Limb (tissue), 2 donors: Measurements from ENCODE around the gene BSG.
A peak's percentile ranks its signal among the peaks of the same experiment; 100 is the strongest.
"Not testable (repeated sequence)": the region's sequence is repeated elsewhere in the genome, so short reads cannot be mapped to it uniquely, and the experiment has no call there.

Experiments used
- DNase-seq, 2 donors: peaks; one replicate each; pipeline ENCODE4 v3.0.0-alpha.2; 2016; ENCODE audit errors: extremely low spot score in 2 of 2

Gene BSG

DNA sequence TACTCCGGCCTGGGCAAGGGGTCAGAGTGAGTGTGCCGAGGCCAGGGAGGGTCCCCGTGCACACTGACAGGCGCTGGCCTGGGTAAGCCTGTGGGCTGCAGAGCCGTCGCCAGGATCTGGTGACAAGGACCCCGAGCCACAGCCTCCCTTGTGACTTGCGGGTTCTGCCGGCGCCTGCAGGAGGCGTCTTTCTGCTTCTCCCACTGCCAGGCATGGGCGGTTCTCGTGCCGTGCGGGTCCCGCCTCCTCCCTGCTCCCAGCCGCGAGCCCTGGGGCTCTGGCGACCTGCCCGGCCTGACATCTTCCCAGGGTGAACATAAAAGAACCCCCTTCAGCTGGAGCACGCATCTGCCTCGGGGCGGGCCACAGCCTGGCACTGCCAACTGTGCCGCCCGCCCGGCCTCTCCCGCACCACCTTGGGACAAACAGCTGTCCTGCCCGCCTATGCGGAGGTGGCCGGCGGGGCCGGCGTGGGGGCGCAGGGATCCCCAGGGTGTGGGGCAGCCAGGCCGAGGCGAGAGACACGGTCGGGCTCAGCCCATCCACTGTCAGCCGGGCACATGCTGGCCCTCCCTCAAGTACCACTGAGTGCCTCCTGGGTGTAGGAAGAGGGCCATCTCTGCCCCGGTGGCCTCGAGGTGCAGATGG is 15.8 kb downstream of the BSG start:
- peak in 1 of 2 donors; percentile 78 for DNase-seq

DNA sequence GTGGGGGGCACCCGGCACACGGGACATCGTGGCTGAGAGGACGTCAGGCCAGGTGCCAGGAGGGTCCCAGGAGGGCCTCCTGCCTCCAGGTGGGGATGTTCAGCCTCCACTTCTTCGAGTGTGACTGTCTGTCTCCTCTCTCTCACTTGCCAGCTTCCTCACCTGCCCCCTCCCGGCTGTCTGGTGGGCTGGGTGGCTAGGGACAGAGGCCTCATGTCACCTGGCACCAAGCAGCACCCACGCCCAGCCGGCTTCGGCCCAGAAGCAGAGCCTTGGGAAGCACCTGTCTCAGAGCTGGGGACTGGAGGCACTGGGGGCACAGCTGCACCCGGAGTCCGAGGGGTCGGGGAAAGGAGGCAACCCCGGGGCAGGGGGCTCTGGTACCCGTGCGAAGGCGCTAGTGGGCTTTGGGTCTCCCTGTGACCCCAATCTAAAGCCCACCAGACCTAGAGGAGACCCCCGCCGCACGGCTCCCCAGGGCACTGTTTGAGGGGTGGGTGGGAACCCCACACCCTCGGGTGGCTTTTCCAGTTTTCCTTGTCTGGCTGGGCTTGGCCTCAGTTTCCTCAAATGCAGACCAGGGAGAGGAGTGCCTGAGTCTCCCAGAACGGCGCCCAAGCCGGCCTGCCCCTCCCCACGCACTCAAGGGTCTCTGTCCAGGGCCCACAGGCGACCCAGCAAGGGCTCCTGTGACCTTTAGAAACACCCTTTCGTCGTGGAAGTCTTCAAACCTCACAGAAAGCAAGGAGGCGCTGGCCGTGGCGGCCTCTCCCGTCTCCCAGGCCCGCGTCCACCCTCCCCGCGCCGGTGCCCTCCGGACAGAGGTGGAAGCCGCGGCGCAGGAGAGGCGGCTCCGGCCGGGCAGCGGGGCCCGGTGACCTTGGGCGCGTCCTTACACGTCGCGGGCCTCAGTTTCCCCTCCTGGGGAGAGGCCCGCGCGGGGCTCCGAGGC is 16.6 kb downstream of the BSG start:
- no peak for DNase-seq

DNA sequence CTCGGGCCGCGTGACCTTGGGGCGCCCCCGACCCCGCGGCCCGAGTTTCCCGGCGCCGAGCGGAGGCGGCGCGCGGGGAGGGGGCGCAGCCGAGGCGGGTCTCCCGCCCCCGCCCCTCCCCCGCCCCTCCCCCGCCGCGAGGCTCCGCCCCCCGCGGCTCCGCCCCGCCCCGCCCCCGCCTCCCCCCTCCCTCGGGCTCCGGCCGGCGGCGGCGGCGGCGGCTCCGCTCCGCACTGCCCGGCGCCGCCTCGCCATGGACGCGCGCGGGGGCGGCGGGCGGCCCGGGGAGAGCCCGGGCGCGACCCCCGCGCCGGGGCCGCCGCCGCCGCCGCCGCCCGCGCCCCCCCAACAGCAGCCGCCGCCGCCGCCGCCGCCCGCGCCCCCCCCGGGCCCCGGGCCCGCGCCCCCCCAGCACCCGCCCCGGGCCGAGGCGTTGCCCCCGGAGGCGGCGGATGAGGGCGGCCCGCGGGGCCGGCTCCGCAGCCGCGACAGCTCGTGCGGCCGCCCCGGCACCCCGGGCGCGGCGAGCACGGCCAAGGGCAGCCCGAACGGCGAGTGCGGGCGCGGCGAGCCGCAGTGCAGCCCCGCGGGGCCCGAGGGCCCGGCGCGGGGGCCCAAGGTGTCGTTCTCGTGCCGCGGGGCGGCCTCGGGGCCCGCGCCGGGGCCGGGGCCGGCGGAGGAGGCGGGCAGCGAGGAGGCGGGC is 17.4 kb downstream of the BSG start, which contains the start of gene HCN2:
TSS of gene HCN2 (plus strand) at position 189 of the 703 bp plus-strand sequence. CDS start at position 254, 65 bp downstream.
- no peak for DNase-seq

DNA sequence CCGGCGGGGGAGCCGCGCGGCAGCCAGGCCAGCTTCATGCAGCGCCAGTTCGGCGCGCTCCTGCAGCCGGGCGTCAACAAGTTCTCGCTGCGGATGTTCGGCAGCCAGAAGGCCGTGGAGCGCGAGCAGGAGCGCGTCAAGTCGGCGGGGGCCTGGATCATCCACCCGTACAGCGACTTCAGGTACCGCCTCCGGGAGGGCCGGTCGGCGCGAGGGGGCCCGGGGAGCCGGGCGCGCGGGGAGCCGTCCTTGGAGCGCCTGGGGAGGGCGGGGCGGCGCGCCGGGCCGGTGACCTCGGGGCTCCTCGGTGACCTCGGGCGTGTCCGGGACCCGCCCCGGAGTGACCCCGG is 18.0 kb downstream of the BSG start:
- no peak for DNase-seq

DNA sequence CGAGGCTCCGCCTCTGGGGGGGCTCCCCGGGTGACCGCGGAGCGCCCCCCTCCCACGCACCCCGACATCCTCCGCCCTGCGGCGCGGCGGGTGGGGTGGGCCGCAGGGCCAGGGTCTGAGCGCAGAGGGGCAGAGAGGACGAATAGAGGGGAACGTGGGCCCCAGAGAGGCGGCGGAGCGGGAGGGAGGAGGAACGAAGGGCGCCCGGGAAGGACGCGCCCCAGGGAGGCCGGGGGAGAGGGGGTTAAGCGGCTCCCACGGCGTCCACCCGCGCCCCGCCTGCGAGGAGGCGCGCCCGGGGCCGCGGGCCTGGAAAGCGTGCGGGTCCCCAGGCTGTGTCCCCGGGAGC is 18.3 kb downstream of the BSG start:
- no peak for DNase-seq

DNA sequence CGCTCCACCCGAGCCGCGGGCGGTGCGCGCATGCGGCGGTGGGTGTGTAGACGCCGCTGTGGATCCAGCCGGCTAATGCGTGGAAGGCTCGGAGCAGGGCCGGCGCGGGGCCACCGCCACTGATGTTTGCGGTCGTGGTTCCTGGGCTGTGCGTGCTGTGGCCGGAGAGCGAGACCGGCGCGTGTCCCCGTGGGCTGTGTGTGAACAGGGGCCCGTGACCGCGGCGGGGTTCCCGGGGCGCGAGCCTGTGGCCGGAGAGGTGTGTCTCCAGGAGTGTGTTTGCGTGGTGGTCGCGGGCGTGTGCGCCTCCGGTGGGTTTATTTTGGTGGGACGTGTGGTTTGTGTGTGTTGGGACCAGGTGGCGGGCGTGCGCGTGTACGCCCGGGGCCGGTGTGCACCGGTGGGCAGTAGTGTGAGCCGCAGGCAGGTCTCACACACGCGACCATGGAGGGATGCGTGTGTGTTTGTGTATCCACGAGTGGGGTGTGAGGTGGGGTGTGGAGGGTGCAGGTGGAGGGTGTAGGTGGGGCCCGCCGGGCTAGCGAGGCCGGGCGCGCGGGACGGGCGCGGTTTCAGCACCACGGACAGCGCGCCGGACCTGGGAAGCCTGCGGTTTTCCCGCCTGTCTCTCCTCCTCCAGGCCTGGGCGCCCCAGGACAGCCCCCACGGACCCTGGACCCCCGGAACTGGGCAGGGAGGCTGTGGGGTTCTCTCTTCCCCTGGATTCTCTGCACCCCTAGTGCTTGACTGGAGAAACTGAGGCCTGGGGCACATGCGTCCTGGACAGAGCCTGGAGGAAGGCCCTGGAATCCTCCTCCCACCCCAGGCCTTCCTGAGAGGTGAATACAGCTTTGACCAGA is 18.9 kb downstream of the BSG start:
- DNase-seq = no peak

DNA sequence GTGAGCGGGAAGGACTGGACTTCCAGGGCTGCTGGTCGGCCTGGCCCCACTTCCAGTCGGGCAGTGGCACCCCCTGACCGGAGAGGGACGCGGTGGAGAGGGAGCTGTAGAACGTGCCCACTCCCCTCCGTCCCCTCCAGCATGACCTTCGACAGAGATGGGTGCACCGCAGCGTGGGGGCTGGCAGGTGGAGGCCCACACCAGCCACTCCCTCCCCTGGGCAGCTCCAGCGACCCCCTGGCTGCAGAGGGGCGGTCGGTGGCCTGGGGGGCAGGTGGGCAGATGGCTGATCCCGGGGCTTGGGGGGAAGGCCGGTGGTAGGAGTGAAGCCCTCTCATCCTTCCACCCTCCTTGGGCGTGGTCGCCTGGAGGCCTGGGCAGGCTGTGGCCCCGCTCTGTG is 19.7 kb downstream of the BSG start:
- no peak for DNase-seq

DNA sequence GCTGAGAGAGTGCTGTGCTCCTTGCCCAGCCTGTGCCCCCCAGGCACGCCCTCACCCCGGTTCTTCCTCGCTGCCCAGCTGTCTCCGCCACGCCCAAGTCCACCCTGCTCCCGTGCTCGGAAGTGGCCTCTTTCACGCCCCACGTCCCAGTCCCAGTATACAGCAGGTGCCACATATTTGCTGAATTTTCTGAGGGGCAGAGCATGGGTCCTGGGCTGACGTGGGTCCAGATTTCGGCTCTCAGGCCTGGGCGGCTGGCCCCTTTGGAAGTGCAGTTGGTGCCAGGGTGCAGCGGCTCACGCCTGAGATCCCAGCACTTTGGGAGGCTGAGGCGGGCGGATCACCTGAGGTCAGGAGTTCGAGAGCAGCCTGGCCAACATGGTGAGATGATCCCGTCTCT is 20.7 kb downstream of the BSG start:
- DNase-seq = no peak

DNA sequence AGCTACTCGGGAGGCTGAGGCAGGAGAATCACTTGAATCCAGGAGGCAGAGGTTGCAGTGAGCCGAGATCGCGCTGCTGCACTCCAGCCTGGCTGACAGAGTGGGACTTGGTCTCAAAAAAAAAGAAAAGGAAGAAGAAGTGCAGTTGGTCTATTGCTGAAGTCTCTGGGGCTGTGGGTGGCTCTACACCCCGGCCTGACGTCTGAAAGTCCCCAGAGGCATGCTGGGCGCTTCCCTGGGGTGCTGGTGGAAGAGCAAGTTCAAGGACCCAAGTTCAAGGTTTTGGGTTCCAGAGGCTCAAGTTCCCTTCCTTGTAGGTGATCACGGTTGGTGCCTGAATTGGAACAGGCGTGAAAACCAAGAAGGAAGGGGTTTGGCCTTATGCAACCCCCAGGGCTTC is 21.1 kb downstream of the BSG start:
- no peak for DNase-seq

DNA sequence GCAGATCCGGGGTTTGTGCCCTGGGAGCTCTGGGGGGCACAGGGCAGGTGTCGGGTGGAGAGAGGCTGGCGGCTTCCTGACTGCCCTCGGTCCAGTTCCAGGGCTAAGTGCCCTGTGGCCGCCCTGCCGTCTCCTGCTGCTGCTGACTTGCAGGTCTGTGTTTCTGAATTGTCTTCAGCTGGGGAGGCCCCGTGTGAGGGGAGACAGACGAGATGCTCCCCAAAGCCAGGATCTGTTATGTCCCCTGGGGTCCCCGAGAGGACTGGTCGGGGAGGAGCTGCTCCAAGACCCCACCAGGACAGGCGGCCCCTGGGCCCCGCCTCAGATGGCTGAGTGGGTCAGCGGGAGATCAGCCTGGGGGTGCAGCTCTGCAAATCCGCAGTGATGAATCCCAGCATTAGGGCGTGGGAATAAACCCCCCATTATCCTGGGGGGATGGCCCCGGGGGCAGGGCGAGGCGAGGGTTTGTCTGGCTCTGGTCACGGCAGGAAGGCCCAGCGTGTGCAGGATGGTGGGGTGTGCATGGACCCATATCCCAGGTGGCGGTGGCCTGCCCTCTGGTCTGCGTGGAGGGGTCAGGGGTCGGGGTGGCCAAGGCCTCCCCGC is 22.0 kb downstream of the BSG start:
- no peak for DNase-seq

DNA sequence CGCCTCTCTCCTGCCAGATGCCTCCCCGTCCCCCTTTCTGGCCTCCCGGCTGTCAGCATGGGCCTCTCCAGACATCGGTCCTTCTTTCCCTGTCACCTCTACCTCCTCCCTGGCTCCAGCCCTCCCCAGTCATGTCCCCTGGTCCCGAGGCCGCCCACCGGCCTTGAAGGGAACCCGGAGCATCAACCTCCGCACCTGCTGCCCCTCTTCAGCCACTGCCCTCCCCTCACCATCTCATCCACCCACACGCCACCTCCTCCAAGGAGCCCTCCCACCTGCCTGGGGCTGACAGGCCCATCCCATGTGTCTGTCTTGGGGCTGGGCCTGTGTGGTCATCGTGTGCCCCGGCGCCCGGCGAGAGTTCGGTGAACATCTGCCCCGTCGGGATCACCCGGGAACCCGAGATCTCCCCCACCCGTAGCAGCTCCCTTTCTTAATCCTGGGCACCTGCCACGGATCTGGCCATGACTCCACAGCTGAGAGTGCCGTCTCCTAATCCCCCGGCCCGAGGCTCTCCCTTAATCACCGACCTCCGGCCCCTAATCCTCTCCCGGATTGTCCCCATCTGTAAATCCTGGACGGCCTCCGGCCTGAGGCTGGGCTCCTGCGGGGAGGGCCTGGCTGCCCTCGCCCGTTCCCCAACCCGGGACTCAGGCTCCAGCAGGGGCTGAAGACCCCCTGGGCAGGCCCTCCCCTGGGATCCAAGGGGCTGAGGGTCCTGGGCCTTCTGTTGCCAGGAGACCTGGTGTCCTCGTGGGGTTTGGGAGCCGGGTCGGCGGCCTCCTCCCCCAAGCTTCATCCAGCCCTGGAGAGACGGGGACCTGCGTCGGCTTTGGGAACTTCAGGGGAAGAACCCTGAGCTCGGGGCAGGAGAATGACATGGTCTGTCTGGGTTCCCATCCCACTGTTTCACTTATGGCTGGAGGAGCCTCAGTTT is 23.2 kb downstream of the BSG start:
- DNase-seq = no peak

DNA sequence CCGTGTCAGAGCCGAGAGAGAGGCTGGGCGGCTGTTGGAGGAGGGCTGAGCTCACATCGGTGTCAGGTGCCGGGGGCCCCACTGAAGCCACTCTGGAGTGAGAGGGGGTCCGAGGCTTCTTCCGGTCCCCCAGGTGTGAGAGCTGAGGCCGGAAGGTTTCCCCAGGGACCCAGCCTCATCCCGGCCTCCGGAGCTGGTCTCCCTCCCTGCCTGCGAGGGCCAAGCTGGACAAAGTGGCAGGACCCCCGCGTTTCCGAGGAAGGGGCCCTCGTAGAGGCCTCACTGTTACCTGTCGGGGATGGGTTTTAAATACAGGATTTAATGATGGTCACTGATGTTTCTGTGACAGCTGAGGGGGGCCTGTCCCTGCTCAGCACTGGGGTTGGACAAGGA is 23.9 kb downstream of the BSG start:
- DNase-seq = no peak

DNA sequence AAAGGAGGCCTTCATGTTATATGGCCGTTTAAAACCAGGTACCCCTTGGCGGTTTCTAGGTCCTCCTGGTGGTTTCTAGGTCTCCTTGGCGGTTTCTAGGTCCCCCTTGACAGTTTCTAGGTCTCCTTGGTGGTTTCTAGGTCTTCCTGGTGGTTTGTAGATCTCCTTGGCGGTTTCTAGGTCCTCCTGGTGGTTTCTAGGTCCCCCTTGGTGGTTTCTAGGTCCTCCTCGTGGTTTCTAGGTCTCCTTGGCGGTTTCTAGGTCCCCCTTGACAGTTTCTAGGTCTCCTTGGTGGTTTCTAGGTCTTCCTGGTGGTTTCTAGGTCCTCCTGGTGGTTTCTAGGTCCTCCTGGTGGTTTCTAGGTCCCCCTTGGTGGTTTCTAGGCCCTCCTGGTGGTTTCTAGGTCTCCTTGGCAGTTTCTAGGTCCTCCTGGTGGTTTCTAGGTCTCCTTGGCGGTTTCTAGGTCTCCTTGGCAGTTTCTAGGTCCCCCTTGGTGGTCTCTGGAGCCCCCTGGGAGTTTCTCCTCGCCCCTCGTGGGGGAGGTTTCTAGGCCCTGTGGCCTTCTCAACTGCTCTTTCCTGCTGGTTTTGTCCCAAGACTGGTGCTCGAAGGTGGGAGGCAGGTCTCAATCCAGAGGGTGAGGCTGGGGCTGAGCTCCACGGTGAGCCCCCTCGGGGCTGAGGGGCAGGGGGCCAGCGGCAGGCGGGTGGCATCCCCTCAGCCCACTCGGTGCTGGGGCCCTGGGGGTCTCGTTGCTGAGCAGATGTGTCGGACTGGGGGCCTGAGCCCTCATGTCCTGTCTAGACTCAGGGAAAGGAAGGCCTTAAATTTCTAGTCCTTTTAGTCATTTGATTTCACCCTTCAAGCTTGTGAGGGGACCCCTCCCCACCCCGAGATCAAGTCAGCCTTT is 25.3 kb downstream of the BSG start:
- no peak for DNase-seq

DNA sequence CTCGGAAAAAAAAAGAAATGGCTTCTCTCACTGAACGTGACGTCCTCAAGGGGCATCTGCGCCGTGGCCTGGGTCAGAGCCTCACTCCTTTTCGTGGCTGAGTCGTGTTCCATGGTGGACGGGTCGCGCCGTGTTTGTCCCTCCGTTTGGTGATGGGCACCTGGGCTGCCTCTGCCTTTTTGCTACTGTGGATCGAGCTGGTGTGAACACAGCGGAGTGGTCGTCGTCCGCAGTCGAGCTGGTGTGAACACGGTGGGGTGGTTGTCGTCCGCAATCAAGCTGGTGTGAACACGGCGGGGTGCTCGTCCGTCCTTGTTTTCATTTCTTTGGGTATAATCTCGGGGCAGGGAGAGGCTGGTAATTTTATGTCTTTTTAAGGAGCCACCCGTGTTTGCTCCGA is 28.9 kb downstream of the BSG start:
- DNase-seq = no peak

DNA sequence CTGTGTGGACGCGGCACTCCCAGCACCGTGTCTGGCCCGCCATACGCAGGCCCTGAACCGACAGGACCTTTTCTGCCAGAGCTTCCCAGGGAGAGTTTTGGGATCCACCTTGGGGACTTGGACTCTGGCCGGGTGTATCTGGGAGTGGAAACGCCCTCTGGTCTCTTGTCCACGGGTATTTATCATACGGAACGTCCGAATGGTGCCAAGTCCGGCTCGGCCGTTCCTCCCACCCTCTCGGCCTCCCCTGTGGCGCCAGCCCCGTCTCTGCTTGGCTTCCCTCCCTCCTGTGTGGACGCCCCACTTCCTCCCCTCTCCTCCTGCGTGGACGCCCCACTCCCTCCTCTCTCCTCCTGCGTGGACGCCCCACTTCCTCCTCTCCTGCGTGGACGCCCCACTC is 29.4 kb downstream of the BSG start:
- DNase-seq = no peak

DNA sequence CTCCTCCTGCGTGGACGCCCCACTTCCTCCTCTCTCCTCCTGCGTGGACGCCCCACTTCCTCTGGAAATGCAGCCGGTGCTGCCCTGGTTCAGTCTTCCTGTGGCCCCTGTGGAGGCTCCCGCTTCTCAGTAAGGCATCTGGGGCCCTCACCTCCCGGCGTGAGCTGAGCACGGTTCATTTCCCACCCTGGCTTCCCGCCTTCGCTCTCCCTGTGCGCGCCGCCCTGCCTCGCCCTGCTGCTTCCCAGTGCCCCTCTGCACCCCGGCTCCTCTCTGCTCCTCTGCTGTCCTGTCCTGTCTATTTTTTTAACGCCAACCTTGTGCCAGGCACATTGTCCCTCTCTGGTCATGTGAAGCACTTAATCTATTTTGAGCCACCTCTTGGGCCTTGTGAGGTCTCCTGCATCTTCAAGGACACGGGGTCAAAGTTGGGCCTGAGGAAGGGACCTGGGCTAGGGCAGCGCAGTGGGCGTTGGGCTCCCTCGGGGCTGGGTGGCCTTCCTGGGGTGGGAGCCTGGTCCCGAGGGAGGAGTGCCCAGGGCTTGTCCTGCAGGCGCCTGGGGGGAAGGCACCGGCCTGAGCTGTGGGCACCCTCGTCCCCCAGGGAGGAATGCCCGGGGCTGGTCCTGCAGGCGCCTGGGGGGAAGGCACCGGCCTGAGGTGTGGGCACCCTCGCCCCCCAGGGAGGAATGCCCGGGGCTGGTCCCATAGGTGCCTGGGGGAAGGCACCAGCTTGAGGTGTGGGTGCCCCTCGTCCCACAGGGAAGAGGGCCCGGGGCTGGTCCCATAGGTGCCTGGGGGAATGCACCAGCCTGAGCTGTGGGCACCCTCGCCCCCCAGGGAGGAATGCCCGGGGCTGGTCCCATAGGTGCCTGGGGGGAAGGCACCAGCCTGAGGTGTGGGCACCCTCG is 30.2 kb downstream of the BSG start:
- DNase-seq = no peak

DNA sequence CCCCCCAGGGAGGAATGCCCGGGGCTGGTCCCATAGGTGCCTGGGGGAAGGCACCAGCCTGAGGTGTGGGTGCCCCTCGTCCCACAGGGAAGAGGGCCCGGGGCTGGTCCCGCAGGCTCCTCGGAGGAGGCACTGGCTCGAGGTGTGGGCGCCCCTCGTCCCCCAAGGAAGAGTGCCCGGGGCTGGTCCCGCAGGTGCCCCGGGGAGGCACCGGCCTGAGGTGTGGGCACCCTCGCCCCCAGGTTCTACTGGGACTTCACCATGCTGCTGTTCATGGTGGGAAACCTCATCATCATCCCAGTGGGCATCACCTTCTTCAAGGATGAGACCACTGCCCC is 30.9 kb downstream of the BSG start:
- not testable (repeated sequence) for DNase-seq

DNA sequence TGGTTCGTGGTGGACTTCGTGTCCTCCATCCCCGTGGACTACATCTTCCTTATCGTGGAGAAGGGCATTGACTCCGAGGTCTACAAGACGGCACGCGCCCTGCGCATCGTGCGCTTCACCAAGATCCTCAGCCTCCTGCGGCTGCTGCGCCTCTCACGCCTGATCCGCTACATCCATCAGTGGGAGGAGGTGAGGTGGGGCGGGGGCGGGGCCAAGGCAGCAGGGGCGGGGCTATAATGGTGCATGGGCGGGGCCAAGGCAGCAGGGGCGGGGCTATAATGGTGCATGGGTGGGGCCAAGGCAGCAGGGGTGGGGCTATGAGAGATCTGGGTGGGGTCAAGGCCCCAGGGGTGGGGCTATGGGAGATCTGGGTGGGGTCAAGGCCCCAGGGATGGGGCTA is 31.4 kb downstream of the BSG start:
- not testable (repeated sequence) for DNase-seq
